Glomerular visceral epithelial cell (primary cell): ENCODE data around the gene ZSCAN18.
"Not testable (repeated sequence)": the region's sequence is repeated elsewhere in the genome, so short reads cannot be mapped to it uniquely, and the experiment has no call there.

Experiments
- DNase-seq: peaks from one replicate; pipeline ENCODE4 v3.0.0-alpha.2; 2016; ENCODE audit errors: extremely low spot score

Gene ZSCAN18, protein sequence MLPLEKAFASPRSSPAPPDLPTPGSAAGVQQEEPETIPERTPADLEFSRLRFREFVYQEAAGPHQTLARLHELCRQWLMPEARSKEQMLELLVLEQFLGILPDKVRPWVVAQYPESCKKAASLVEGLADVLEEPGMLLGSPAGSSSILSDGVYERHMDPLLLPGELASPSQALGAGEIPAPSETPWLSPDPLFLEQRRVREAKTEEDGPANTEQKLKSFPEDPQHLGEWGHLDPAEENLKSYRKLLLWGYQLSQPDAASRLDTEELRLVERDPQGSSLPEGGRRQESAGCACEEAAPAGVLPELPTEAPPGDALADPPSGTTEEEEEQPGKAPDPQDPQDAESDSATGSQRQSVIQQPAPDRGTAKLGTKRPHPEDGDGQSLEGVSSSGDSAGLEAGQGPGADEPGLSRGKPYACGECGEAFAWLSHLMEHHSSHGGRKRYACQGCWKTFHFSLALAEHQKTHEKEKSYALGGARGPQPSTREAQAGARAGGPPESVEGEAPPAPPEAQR

GRCh38 chr19:58097781-58098681 lies at the start of gene ZSCAN18:
ZSCAN18 (minus strand) TSS chr19:58098231; CDS start chr19:58090267, 7,964 bp downstream.
- peak; percentile 89 for DNase-seq

DNA sequence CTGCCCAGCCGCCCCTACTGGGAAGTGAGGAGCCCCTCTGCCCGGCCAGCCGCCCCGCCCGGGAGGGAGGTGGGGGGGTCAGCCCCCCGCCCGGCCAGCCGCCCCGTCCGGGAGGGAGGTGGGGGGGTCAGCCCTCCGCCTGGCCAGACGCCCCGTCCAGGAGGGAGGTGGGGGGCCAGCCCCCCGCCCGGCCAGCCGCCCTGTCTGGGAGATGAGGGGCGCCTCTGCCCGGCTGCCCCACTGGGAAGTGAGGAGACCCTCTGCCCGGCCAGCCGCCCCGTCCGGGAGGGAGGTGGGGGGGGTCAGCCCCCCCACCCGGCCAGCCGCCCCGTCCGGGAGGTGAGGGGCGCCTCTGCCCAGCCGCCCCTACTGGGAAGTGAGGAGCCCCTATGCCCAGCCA lies 49.4 kb upstream of the ZSCAN18 start:
- not testable (repeated sequence) for DNase-seq

- no peak for DNase-seq
Measured at GRCh38 chr19:58145849-58146248, 47.8 kb upstream of the ZSCAN18 start.

DNA sequence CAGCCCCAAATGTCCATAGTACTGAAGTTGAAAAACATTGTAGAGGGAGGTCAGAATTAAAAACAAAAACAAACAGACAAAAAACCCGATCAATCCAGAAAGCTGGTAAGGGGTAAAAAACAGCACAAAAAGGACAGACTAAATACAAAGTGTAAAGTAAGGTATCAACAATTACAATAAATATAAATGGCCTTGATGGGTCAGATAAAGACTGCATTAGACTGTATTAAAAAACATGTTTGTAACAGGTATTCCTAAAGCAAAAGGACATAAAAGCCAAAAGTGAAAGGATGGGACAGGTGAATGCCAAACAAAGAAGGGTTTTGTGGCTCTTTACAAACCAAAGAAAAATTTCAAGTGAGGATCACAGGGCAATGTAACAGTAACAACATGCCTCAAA lies 36.2 kb upstream of the ZSCAN18 start:
- DNase-seq = no peak

- no peak for DNase-seq
Measured at GRCh38 chr19:58129284-58129683, 31.3 kb upstream of the ZSCAN18 start.

- no peak for DNase-seq
Measured at GRCh38 chr19:58128041-58128685, 30.1 kb upstream of the ZSCAN18 start.

GRCh38 chr19:58123354-58123753 lies 25.3 kb upstream of the ZSCAN18 start:
- DNase-seq = no peak

DNA sequence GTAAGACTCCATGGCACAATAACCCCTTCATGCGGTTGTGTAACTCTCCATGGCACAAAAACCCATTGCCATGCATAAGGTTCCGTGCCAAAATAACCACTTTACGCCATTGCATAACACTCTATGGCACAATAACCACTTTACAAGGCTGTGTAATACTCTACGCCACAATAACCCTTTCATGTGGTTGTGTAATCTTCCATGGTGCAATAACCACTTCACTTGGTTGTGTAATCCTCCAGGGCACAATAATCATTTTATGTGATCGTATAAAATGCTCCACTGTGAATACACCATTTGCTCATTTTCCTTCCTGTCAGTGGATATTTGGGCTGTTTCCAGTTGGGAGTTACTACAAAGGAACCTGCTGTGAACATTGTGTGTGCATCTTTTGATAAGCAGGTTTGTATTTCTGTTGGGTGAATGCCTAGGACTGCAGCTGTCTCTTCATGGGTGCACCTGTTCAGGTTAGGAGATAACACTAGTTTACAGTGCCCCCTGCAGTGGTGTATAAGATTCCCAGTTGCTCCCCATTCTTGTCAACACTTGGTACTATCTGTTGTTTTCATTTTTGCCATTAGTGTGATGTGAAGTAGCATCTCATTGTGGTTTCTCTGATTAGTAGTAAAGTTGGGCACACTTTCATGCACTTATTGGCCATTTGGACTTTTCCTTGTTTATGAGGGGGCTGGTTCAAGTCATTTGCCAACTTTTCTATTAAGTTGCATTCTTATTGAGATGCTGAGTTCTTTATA lies 21.1 kb upstream of the ZSCAN18 start:
- DNase-seq = no peak

DNA sequence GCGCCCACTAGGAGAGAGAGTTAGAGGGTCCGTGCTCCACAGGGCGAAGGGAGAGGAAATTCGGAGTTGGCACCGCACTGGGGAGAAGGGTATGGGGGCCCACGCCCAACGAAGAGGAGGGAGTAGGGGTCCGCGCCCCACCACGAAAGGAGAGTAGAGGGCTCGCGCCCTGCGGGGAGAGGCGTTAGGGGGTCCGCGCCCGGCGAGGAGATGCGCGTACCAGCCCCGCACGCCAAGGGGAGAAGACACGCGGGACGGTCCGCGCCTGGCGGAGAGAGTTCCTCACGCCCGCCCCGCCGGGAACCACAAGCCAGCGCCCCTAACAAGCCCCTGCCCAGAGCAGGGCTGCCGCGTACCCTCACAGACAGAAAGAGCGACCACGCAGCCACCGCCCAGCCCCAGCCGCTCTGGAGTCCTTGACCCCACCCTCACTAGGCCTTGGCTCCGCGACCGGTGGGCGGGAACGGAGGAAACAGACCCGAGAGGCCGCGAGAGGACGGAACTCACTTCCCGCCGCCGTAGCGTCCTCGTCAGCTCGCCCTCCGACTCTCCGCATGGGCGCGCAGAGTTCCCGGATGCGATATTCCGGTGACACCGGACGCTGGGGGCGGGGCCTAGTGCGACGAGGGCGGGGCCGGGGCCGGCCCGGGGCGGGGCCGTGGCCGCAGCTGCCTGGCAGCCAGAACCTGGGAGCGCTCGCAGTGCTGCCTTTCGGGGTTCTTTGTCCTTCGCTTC lies 20.0 kb upstream of the ZSCAN18 start:
- no peak for DNase-seq

GRCh38 chr19:58108546-58108817 lies 10.5 kb upstream of the ZSCAN18 start:
- DNase-seq = no peak

DNA sequence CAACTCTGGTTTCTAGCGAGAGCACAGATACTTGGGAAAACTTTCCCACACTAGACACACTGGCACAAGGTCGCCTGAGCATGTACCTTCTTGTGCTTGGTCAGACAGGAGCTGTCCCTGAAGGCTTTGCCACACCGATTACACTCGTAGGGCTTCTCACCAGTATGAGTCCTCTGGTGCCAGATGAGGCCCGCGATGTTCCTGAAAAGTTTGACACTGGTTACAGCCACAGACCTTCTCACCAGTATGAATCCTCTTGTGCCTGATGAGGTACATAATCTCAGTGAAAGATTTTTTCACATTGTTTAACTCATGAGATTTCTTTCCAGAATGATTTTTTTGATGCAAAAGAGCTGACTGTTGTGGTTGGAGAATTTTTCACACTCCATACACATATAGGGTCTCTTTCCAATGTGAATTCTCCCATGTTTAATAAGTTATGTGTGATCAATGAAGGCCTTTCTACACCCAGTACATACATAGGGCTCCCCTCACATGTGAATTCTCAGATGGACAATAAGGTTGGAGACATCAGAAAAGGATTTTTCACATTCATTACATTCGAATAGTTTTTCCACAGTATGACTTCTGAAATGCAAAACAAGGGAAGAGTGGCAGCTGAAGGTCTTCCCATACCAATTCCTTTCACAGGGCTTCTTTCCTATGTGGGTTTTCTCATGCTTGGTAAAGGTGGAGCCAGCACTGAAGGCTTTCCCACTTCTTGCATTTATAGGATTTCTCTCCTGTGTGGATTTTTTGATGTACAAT lies 9.9 kb upstream of the ZSCAN18 start:
- no peak for DNase-seq

GRCh38 chr19:58098682-58098998 lies 609 bp upstream of the ZSCAN18 start:
- DNase-seq = no peak

DNA sequence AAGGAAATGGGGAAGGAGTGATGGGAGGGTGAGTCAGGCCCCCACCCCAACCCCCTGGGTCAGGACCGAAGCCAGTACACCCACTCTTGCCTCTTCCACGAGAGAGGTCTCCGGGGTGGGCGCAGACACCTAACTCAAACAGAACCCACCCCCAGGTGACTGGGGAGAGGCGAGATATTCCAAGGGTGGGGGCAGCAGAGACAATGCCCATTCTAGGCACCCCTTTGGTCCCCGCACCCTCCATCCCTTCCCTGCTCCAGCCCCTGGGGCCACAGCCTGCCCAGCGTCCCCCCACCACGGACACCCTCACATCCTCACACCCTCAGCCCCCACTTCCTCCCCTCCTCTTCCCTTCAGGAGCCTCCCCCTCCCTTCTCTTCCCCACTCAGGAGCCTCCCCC lies 682 bp downstream of the ZSCAN18 start:
- DNase-seq = no peak

DNA sequence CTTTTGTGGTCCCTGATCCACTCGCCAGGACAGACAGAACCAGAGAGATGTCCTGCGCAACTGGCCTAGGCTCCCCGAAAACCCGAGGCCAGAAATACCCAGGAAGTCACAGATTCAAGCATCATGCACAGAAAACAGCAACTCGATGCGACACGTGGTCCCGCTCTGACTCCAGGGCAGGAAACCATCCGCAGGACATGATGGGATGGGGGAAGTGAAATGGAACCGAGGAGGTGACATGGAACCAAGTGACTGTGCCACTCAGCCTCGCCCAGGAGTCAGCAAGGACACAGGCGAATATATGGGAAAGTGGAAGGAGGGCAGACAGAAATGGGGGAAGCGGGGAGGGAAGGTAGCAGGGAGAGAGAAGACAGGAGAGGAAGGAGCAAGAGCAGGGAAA lies 1.1 kb downstream of the ZSCAN18 start:
- DNase-seq = no peak

DNA sequence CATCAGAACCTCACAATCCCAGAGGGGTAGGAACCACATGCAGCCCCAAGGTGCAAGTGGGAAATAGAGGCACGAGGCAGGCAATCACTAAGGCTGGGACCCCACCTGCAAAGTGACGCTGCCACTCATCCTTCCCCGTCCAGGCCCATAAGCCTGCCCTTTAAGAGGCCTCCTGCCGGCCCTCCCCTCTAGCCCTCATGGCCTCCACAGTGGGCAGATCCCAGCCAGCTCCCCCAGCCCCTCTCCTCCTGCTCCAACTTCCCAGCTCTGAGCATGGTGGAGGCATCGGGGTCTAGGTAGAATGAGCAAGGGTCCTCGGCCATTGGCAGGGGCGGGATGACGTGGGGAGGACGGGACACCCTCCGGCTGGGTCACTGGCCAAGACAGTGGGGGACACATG lies 2.7 kb downstream of the ZSCAN18 start:
- no peak for DNase-seq

DNA sequence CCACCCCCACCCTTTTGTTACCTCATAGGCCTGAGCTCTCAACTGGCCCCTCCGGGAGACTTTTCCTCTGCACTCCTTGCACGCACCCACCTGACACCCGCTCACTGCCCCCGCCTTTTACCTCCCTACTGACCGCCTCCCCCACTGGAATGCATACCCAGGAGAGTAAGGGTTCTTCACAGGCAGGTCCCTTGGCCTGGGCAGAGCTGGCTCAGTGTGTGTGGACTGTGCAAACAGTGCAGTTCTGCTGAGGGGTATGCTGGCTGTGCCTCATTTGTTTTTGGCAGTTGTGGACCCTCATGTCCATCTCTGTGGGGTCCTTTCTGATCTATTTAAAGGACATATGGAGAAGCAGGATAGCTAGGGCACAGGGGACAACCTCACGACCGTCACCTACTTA lies 5.0 kb downstream of the ZSCAN18 start:
- no peak for DNase-seq

DNA sequence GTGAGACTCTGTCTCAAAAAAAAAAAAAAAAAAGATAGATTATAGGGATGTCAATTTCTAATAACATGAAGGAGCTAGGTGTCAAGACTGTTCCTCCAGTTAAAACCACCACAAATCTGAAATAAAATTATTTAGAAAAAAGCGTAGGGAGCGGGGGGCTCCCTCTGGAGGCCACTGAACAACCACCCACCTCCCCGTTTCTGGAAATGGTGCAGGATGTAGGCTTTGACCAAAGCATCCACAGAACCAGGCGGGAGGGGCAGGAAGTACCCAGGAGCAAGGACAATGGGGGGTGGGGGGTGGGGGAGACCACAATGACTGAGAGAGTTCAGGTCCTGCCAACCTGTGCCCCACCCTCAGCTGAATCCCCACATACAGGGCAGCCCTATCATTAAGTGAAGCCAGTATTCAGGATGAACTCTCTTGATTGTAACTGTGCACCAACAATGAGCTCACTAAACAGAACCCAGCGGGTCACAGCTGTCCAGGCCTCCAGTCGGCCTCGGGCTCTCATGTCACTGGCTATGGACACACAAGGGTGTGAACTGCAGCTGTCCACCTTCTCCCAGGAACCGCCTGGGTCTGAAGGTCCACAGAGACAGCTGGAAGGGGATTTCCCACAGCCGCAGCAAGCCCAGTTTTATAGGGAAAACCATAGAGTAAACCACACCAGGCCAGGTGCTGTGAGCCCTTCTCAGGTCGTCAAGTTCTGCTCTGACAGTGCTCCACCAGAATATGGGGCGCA lies 6.6 kb downstream of the ZSCAN18 start:
- no peak for DNase-seq

DNA sequence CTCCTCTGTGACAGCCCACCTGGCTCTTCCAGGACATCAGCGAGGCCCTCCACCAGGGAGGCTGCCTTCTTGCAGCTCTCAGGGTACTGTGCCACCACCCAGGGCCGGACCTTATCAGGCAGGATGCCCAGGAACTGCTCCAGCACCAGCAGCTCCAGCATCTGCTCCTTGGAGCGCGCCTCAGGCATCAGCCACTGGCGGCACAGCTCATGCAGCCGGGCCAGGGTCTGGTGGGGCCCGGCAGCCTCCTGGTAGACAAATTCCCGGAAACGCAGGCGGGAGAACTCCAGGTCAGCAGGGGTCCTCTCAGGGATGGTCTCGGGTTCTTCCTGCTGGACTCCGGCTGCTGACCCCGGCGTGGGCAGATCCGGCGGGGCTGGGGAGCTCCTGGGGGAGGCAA lies 8.2 kb downstream of the ZSCAN18 start:
- no peak for DNase-seq

GRCh38 chr19:58088521-58089052 lies 9.4 kb downstream of the ZSCAN18 start:
- no peak for DNase-seq
